ENCODE results near the gene NABP1.

The NABP1 gene

DNA sequence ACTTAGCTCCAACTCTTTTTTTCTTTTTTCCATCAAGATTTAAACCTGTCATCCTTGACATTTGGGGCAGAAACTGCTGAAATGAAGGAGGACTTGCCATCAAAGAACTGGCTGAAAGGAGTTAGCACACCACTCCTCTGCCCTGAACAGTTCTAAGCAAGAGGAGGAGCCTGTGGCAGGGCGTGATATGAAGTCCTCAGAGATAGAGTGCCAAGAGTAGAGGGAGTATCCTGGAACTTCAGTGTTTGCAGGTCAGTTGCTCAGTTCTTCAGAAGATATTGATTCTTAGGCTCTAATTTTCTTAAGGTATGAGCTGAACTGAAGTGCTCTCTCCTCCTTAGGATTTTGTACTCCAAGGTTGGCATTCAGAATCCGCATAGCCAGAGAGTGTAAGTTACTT is 15.2 kb downstream of the NABP1 start:
- Histone ChIP-seq H3K9ac (ENCODE audit: low read depth, low read length, poor library complexity) (no peak overlapping the region), H4K91ac (ENCODE audit: low read depth, low read length, poor library complexity) (no peak overlapping the region), H3K4me3 (ENCODE audit: low read length in 2 of 2) (no peak overlapping the region), H3K79me1 (ENCODE audit: low read depth, low read length) (no peaks in the 10 kb centered on the region), H3K27me3 (ENCODE audit: control insufficient read depth in 3 of 3, insufficient read depth in 3 of 3, low read depth in 1 of 3, low read length in 3 of 3) (no peaks in the 10 kb centered on the region), H2AFZ (ENCODE audit: low read length) (no peak overlapping the region), H2BK12ac (ENCODE audit: low read length) (no peak overlapping the region), H3K27ac (replicated peaks; ENCODE audit: low read length) (no peak overlapping the region), H3K14ac (ENCODE audit: low read length) (no peak overlapping the region), H2AK5ac (ENCODE audit: low read depth, low read length) (no peak overlapping the region), H3K18ac (ENCODE audit: low read length) (no peak overlapping the region), H2BK15ac (ENCODE audit: low read length) (no peak overlapping the region), H2BK120ac (ENCODE audit: low read depth, low read length) (no peak overlapping the region), H2BK5ac (ENCODE audit: low read length) (no peak overlapping the region), H4K8ac (ENCODE audit: low read depth, low read length) (no peak overlapping the region), H3K4me1 (ENCODE audit: control insufficient read depth in 2 of 2, insufficient read depth in 1 of 2, low read depth in 1 of 2, low read length in 2 of 2) (no peaks in the 10 kb centered on the region), H3K36me3 (replicated peaks in 1 of 2; ENCODE audit: control insufficient read depth in 2 of 2, insufficient read depth in 2 of 2, low read length in 2 of 2) (no peaks in the 10 kb centered on the region), H3K4me2 (ENCODE audit: insufficient read depth, low read length, poor library complexity, severe bottlenecking) (no peak overlapping the region), H3K23ac (ENCODE audit: low read depth, low read length, poor library complexity) (no peak overlapping the region), H3K4ac (ENCODE audit: low read length) (no peak overlapping the region), H3K9me3 (replicated peaks in 1 of 2; ENCODE audit: control insufficient read depth in 2 of 2, insufficient read depth in 1 of 2, low read depth in 1 of 2, low read length in 2 of 2) (no peaks in the 10 kb centered on the region)
- no peak for DNase-seq (ENCODE audit: low spot score)
- no CpG with 5 or more reads among the region's 2 CpGs for WGBS, 2 donors (ENCODE audit: extremely low coverage in 2 of 2, insufficient read length in 2 of 2, insufficient replicate concordance in 1 of 2)

DNA sequence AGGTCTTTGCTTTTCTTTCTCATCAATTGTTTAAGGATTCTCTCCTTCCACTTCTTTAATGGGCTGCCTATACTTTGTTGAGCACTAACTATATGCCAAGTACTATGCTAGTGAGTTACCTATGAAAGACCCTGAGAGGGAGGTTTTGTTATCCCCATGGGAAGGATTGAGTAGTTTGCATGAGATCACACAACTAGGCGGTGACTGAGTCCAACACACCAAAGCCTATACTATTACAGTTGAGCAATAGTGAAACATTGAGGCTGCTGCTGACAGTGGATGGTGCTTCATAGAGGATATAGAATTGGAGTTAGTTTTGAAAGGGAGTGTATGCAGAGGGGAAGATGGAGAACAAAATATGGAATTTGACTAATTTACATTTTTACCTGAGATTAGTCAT is 15.8 kb downstream of the NABP1 start:
- H3K14ac ChIP-seq (ENCODE audit: low read length) = no peak overlapping the region
- no peak overlapping the region for H4K91ac ChIP-seq (ENCODE audit: low read depth, low read length, poor library complexity)
- no peak overlapping the region for H2BK5ac ChIP-seq (ENCODE audit: low read length)
- no peak overlapping the region for H3K4me2 ChIP-seq (ENCODE audit: insufficient read depth, low read length, poor library complexity, severe bottlenecking)
- no CpG with 5 or more reads among the region's 1 CpG for WGBS, 2 donors (ENCODE audit: extremely low coverage in 2 of 2, insufficient read length in 2 of 2, insufficient replicate concordance in 1 of 2)
- no peak overlapping the region for H2AFZ ChIP-seq (ENCODE audit: low read length)
- no peak overlapping the region for H3K27ac ChIP-seq (replicated peaks; ENCODE audit: low read length)
- no peak for DNase-seq (ENCODE audit: low spot score)
- H3K27me3 ChIP-seq (ENCODE audit: control insufficient read depth in 3 of 3, insufficient read depth in 3 of 3, low read depth in 1 of 3, low read length in 3 of 3) = no peaks in the 10 kb centered on the region
- H3K4me3 ChIP-seq (ENCODE audit: low read length in 2 of 2) = no peak overlapping the region
- no peak overlapping the region for H4K8ac ChIP-seq (ENCODE audit: low read depth, low read length)
- no peak overlapping the region for H2BK15ac ChIP-seq (ENCODE audit: low read length)
- no peak overlapping the region for H3K23ac ChIP-seq (ENCODE audit: low read depth, low read length, poor library complexity)
- no peak overlapping the region for H3K4ac ChIP-seq (ENCODE audit: low read length)
- H3K4me1 ChIP-seq (ENCODE audit: control insufficient read depth in 2 of 2, insufficient read depth in 1 of 2, low read depth in 1 of 2, low read length in 2 of 2) = no peaks in the 10 kb centered on the region
- H3K18ac ChIP-seq (ENCODE audit: low read length) = no peak overlapping the region
- H3K9me3 ChIP-seq (replicated peaks in 1 of 2; ENCODE audit: control insufficient read depth in 2 of 2, insufficient read depth in 1 of 2, low read depth in 1 of 2, low read length in 2 of 2) = no peaks in the 10 kb centered on the region
- H2BK120ac ChIP-seq (ENCODE audit: low read depth, low read length) = no peak overlapping the region
- no peak overlapping the region for H2AK5ac ChIP-seq (ENCODE audit: low read depth, low read length)
- H2BK12ac ChIP-seq (ENCODE audit: low read length) = no peak overlapping the region
- no peaks in the 10 kb centered on the region for H3K79me1 ChIP-seq (ENCODE audit: low read depth, low read length)
- H3K36me3 ChIP-seq (replicated peaks in 1 of 2; ENCODE audit: control insufficient read depth in 2 of 2, insufficient read depth in 2 of 2, low read length in 2 of 2) = no peaks in the 10 kb centered on the region
- no peak overlapping the region for H3K9ac ChIP-seq (ENCODE audit: low read depth, low read length, poor library complexity)

DNA sequence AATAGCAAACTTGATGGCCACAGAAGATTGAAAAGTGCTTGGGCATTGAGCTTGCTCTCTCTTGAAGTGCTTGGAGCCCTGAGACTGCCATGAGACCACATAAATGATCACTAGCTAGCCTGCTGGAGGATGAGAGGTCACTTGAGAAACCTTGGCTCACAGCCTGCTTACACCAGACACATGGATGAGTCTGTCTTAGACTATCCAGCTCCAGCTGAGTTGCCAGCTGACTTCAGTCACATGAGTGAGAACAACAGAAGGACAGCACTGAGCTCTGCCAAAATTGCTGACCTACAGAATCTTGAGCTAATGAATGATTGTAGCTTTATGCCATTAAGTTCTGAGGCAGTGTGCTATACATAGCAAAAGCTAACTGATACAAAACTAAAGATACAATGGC is 18.1 kb downstream of the NABP1 start:
- no peaks in the 10 kb centered on the region for H3K36me3 ChIP-seq (replicated peaks in 1 of 2; ENCODE audit: control insufficient read depth in 2 of 2, insufficient read depth in 2 of 2, low read length in 2 of 2)
- H3K27me3 ChIP-seq (ENCODE audit: control insufficient read depth in 3 of 3, insufficient read depth in 3 of 3, low read depth in 1 of 3, low read length in 3 of 3) = no peaks in the 10 kb centered on the region
- H3K4me3 ChIP-seq (ENCODE audit: low read length in 2 of 2) = no peak overlapping the region
- H3K9me3 ChIP-seq (replicated peaks in 1 of 2; ENCODE audit: control insufficient read depth in 2 of 2, insufficient read depth in 1 of 2, low read depth in 1 of 2, low read length in 2 of 2) = no peaks in the 10 kb centered on the region
- no peaks in the 10 kb centered on the region for H3K79me1 ChIP-seq (ENCODE audit: low read depth, low read length)
- H2AFZ ChIP-seq (ENCODE audit: low read length) = peak overlapping the region; percentile 51
- no peaks in the 10 kb centered on the region for H3K4me1 ChIP-seq (ENCODE audit: control insufficient read depth in 2 of 2, insufficient read depth in 1 of 2, low read depth in 1 of 2, low read length in 2 of 2)
- H3K4me2 ChIP-seq (ENCODE audit: insufficient read depth, low read length, poor library complexity, severe bottlenecking) = no peak overlapping the region
- H2BK5ac ChIP-seq (ENCODE audit: low read length) = no peak overlapping the region
- DNase-seq (ENCODE audit: low spot score) = no peak
- H3K4ac ChIP-seq (ENCODE audit: low read length) = no peak overlapping the region
- H3K23ac ChIP-seq (ENCODE audit: low read depth, low read length, poor library complexity) = no peak overlapping the region
- no peak overlapping the region for H3K14ac ChIP-seq (ENCODE audit: low read length)
- H3K27ac ChIP-seq (replicated peaks; ENCODE audit: low read length) = no peak overlapping the region
- no peak overlapping the region for H2AK5ac ChIP-seq (ENCODE audit: low read depth, low read length)
- no peak overlapping the region for H4K91ac ChIP-seq (ENCODE audit: low read depth, low read length, poor library complexity)
- no peak overlapping the region for H4K8ac ChIP-seq (ENCODE audit: low read depth, low read length)
- no peak overlapping the region for H2BK120ac ChIP-seq (ENCODE audit: low read depth, low read length)
- no peak overlapping the region for H2BK15ac ChIP-seq (ENCODE audit: low read length)
- H3K18ac ChIP-seq (ENCODE audit: low read length) = no peak overlapping the region
- no peak overlapping the region for H2BK12ac ChIP-seq (ENCODE audit: low read length)
- H3K9ac ChIP-seq (ENCODE audit: low read depth, low read length, poor library complexity) = no peak overlapping the region

DNA sequence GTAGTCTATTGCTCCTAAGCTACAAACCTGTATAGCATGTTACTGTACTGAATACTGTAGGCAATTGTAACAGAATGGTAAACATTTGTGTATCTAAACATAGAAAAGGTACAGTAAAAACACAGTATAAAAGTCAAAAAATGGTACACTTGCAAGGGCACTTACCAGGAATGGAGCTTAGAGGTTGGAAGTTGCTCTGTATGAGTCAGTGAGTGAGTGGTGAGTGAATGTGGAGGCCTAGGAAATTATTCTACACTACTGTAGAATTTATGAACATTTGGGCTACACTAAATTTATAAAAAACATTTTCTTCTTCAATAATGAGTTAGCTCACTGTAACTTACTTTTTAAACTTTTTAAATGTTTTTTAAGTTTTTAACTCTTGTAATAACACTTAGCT is 19.0 kb downstream of the NABP1 start:
- H2AK5ac ChIP-seq (ENCODE audit: low read depth, low read length) = no peak overlapping the region
- H3K4me3 ChIP-seq (ENCODE audit: low read length in 2 of 2) = no peak overlapping the region
- no peak overlapping the region for H2AFZ ChIP-seq (ENCODE audit: low read length)
- no peak overlapping the region for H4K91ac ChIP-seq (ENCODE audit: low read depth, low read length, poor library complexity)
- no peak overlapping the region for H3K18ac ChIP-seq (ENCODE audit: low read length)
- no peak overlapping the region for H2BK120ac ChIP-seq (ENCODE audit: low read depth, low read length)
- no peaks in the 10 kb centered on the region for H3K9me3 ChIP-seq (replicated peaks in 1 of 2; ENCODE audit: control insufficient read depth in 2 of 2, insufficient read depth in 1 of 2, low read depth in 1 of 2, low read length in 2 of 2)
- no peak overlapping the region for H2BK12ac ChIP-seq (ENCODE audit: low read length)
- no peak overlapping the region for H2BK5ac ChIP-seq (ENCODE audit: low read length)
- no peaks in the 10 kb centered on the region for H3K27me3 ChIP-seq (ENCODE audit: control insufficient read depth in 3 of 3, insufficient read depth in 3 of 3, low read depth in 1 of 3, low read length in 3 of 3)
- no peaks in the 10 kb centered on the region for H3K36me3 ChIP-seq (replicated peaks in 1 of 2; ENCODE audit: control insufficient read depth in 2 of 2, insufficient read depth in 2 of 2, low read length in 2 of 2)
- H3K9ac ChIP-seq (ENCODE audit: low read depth, low read length, poor library complexity) = no peak overlapping the region
- no peak overlapping the region for H3K4ac ChIP-seq (ENCODE audit: low read length)
- H3K79me1 ChIP-seq (ENCODE audit: low read depth, low read length) = no peaks in the 10 kb centered on the region
- H3K14ac ChIP-seq (ENCODE audit: low read length) = no peak overlapping the region
- H2BK15ac ChIP-seq (ENCODE audit: low read length) = no peak overlapping the region
- H3K23ac ChIP-seq (ENCODE audit: low read depth, low read length, poor library complexity) = no peak overlapping the region
- H3K4me1 ChIP-seq (ENCODE audit: control insufficient read depth in 2 of 2, insufficient read depth in 1 of 2, low read depth in 1 of 2, low read length in 2 of 2) = peaks cover 0 to 2% of the 10 kb centered on the region in 2 donors
- H3K4me2 ChIP-seq (ENCODE audit: insufficient read depth, low read length, poor library complexity, severe bottlenecking) = no peak overlapping the region
- DNase-seq (ENCODE audit: low spot score) = no peak
- H4K8ac ChIP-seq (ENCODE audit: low read depth, low read length) = no peak overlapping the region
- no peak overlapping the region for H3K27ac ChIP-seq (replicated peaks; ENCODE audit: low read length)

Measured in neuronal stem cell (in vitro differentiated cells).